ENCODE data around the gene NXT1.

- TF ChIP-seq CTCF (IDR thresholded peaks at IDR 0.05) (no peak), POLR2AphosphoS5 (IDR thresholded peaks at IDR 0.05) (no peak), EP300 (IDR thresholded peaks at IDR 0.05) (no peak), POLR2A (IDR thresholded peaks at IDR 0.05) (no peak)
Observed at GRCh38 chr20:23358923-23359593, 8.5 kb downstream of the NXT1 start.

All from gastroesophageal sphincter (tissue), 3 donors.